HCT116 (cell line): ENCODE data around the gene CCN5. TPM values are rescaled to one million over a fixed set of nuclear protein-coding genes. Genes with fewer than 3 reads are reported as not detected.

Experiments used
- ATAC-seq: fragments of 200-7000 bp; cut with Tn5 transposase; 2 replicates; pipeline ENCODE4 v1.9.1; 2020; ENCODE audit warnings: mild to moderate bottlenecking, moderate library complexity
- BruUV-seq: library from RNA; stranded (reverse); fragments of 400-500 nt; replicated peaks from 2 replicates; lab custom pipeline; 2021; lab: Mats Ljungman, UMichigan
- CTCF ChIA-PET: fragments of 300-600 bp; sonication (Branson Sonifier 250); formaldehyde crosslinking; loops from one replicate; lab custom pipeline; 2021; ENCODE audit warnings: antibody characterized with exemption; lab: Charles Lee
- POLR2A ChIA-PET: fragments of 300-600, 350-600 bp; sonication (Branson Sonifier 250); formaldehyde crosslinking; loops from one replicate; lab custom pipeline; 2021; ENCODE audit warnings: antibody characterized with exemption; lab: Charles Lee
- RAD21 ChIA-PET, 2 experiments: fragments of 300-600 bp; sonication (Branson Sonifier 250); formaldehyde crosslinking; loops; one replicate each; lab custom pipeline; 2023; ENCODE audit warnings: low total read pairs in 2 of 2; ENCODE audit not compliant: uncharacterized antibody in 2 of 2, unreplicated experiment in 2 of 2, low non-redundant PET in 1 of 2; lab: Charles Lee
- DNase-seq: peaks from one replicate; pipeline ENCODE4 v3.0.0-alpha.2; 2010; ENCODE audit warnings: low read depth, low spot score
- H2AFZ ChIP-seq: fragments of 200-600 bp; shearing (Covaris generic), sonication (generic); 2 replicates; pipeline ENCODE4 v1.6.1; 2017; ENCODE audit warnings: low read depth, mixed run types, mixed read lengths, antibody characterized with exemption, low read length; ENCODE audit not compliant: poor library complexity, severe bottlenecking
- H3K27ac ChIP-seq: 2 replicates; pipeline ENCODE4 v1.5.1; 2012; ENCODE audit warnings: low read depth, low read length
- H3K27me3 ChIP-seq: fragments of 200-600 bp; sonication (generic); 2 replicates; pipeline ENCODE4 v1.6.1; 2016; ENCODE audit warnings: mixed run types, low read length, mixed read lengths; ENCODE audit not compliant: insufficient read depth
- H3K36me3 ChIP-seq, 2 experiments: fragments of 200-500 bp in 1 of 2; fragments of 200-600 bp in 1 of 2; sonication (Bioruptor generic) in 1 of 2; sonication (generic) in 1 of 2; 2 replicates each; pipeline versions ENCODE4 v1.5.1 to v1.6.1; 2014 to 2016; ENCODE audit warnings: low read length in 2 of 2, inconsistent platforms in 1 of 2, mixed read lengths in 1 of 2, mixed run types in 1 of 2; ENCODE audit not compliant: insufficient read depth in 2 of 2, control insufficient read depth in 1 of 2
- H3K4me1 ChIP-seq, 2 experiments: fragments of 200-600 bp in 1 of 2; sonication (generic) in 1 of 2; 2 replicates each; pipeline versions ENCODE4 v1.5.1 to v1.6.1; 2012 to 2017; ENCODE audit warnings: low read length in 2 of 2, inconsistent platforms in 1 of 2, mild to moderate bottlenecking in 1 of 2, mixed read lengths in 1 of 2, mixed run types in 1 of 2, moderate library complexity in 1 of 2; ENCODE audit not compliant: insufficient read depth in 2 of 2, control insufficient read depth in 1 of 2
- H3K4me2 ChIP-seq: fragments of 200-600 bp; sonication (generic); 2 replicates; pipeline ENCODE4 v1.6.1; 2017; ENCODE audit warnings: mixed run types, low read length, mixed read lengths
- H3K4me3 ChIP-seq, 2 experiments: fragments of 200-600 bp in 1 of 2; sonication (generic) in 1 of 2; replicated peaks in 1 of 2; 2 replicates each; pipeline ENCODE4 v1.5.1; 2011 to 2016; ENCODE audit warnings: low read length in 2 of 2, control low read depth in 1 of 2, low read depth in 1 of 2, mild to moderate bottlenecking in 1 of 2, mixed read lengths in 1 of 2, mixed run types in 1 of 2
- H3K79me2 ChIP-seq: fragments of 200-600 bp; sonication (generic); 2 replicates; pipeline ENCODE4 v1.6.1; 2017; ENCODE audit warnings: mild to moderate bottlenecking, mixed run types, low read length, moderate library complexity, mixed read lengths; ENCODE audit not compliant: insufficient read depth
- H3K9ac ChIP-seq: fragments of 200-600 bp; sonication (generic); 2 replicates; pipeline ENCODE4 v1.6.1; 2016; ENCODE audit warnings: low read length, mixed read lengths
- H3K9me2 ChIP-seq: fragments of 200-600 bp; sonication (generic), shearing (Covaris generic); 2 replicates; pipeline ENCODE4 v1.6.1; 2017; ENCODE audit warnings: mixed run types, mild to moderate bottlenecking, moderate library complexity; ENCODE audit not compliant: insufficient read depth
- H3K9me3 ChIP-seq, 2 experiments: fragments of 200-500 bp in 1 of 2; fragments of 200-600 bp in 1 of 2; sonication (Bioruptor generic) in 1 of 2; sonication (generic) in 1 of 2; 2 replicates each; pipeline ENCODE4 v1.6.1; 2014 to 2017; ENCODE audit warnings: low read length in 2 of 2, mixed read lengths in 2 of 2, inconsistent platforms in 1 of 2, low read depth in 1 of 2, mild to moderate bottlenecking in 1 of 2, mixed run types in 1 of 2, moderate library complexity in 1 of 2; ENCODE audit not compliant: control insufficient read depth in 1 of 2, insufficient read depth in 1 of 2
- H4K20me1 ChIP-seq: fragments of 200-600 bp; sonication (generic), shearing (Covaris generic); 2 replicates; pipeline ENCODE4 v1.6.1; 2017; ENCODE audit warnings: mixed run types, mild to moderate bottlenecking, moderate library complexity; ENCODE audit not compliant: insufficient read depth
- ATF3 ChIP-seq: IDR thresholded peaks from 2 replicates; pipeline ENCODE4 v1.6.1; 2012
- CBX3 ChIP-seq: IDR thresholded peaks from 2 replicates; pipeline ENCODE4 v1.6.1; 2012; ENCODE audit warnings: low read depth
- CEBPB ChIP-seq: IDR thresholded peaks from 2 replicates; pipeline ENCODE4 v1.6.1; 2012; ENCODE audit warnings: low read depth
- CTCF ChIP-seq, 3 experiments: fragments of 200-600 bp in 1 of 3; sonication (generic) in 1 of 3; IDR thresholded peaks in 2 of 3; conservative IDR thresholded peaks in 1 of 3; 2 replicates each; pipeline ENCODE4 v1.5.1; 2012 to 2017; ENCODE audit warnings: low read depth in 2 of 3, low read length in 2 of 3, antibody characterized with exemption in 1 of 3, borderline replicate concordance in 1 of 3, control low read depth in 1 of 3, mild to moderate bottlenecking in 1 of 3, mixed read lengths in 1 of 3, mixed run types in 1 of 3, moderate library complexity in 1 of 3; ENCODE audit not compliant: insufficient read depth in 1 of 3
- EGR1 ChIP-seq: IDR thresholded peaks from 2 replicates; pipeline ENCODE4 v1.6.1; 2012; ENCODE audit warnings: low read depth
- ELF1 ChIP-seq: IDR thresholded peaks from 2 replicates; pipeline ENCODE4 v1.6.1; 2012; ENCODE audit warnings: low read depth, borderline replicate concordance
- EZH2phosphoT487 ChIP-seq: fragments of 200-600 bp; IDR thresholded peaks from 2 replicates; pipeline ENCODE4 v1.6.1; 2018; ENCODE audit warnings: antibody characterized with exemption, borderline replicate concordance
- RAD21 ChIP-seq: IDR thresholded peaks from 2 replicates; pipeline ENCODE4 v1.6.1; 2012; ENCODE audit warnings: low read depth, mild to moderate bottlenecking
- SIN3A ChIP-seq: IDR thresholded peaks from 2 replicates; pipeline ENCODE4 v1.6.1; 2012; ENCODE audit warnings: low read depth
- SP1 ChIP-seq: IDR thresholded peaks from 2 replicates; pipeline ENCODE4 v1.6.1; 2012; ENCODE audit warnings: low read depth
- SRF ChIP-seq: IDR thresholded peaks from 2 replicates; pipeline ENCODE4 v1.6.1; 2012; ENCODE audit warnings: low read depth
- TCF7L2 ChIP-seq: IDR thresholded peaks from 2 replicates; pipeline ENCODE4 v1.7.0; 2011; ENCODE audit warnings: borderline replicate concordance, inconsistent platforms; ENCODE audit not compliant: insufficient read depth, insufficient read length; ENCODE audit errors: extremely low read depth
- YY1 ChIP-seq: IDR thresholded peaks from 2 replicates; pipeline ENCODE4 v1.6.1; 2011; ENCODE audit warnings: low read length, low read depth, moderate library complexity, mild to moderate bottlenecking; ENCODE audit not compliant: insufficient replicate concordance; ENCODE audit errors: extremely low read depth
- ZFX ChIP-seq: fragments of 450-650 bp; IDR thresholded peaks from 2 replicates; pipeline ENCODE4 v1.6.1; 2017
- intact Hi-C: fragments of 100-400 bp; cut with micrococcal nuclease; formaldehyde crosslinking; loops from 2 replicates; pipeline ENCODE4 v1.10.0; 2022
- total RNA-seq: library from RNA; stranded (reverse); gene quantifications from one replicate; pipeline ENCODE4 v1.2.1, GENCODE V29; 2021; ENCODE audit not compliant: unreplicated experiment

CCN5 gene
- total RNA-seq, 1 experiment from 2014 or later, result 0.20 TPM

- no peaks in the 10 kb centered on the region for H3K36me3 ChIP-seq
- intact Hi-C loops, result no loop called here
- peaks cover 16% of the 10 kb centered on the region; the same call in 1 of the 2 replicates for H3K27me3 ChIP-seq
- ChIA-PET RAD21 (no interaction called here), CTCF (interaction anchor here (1.2 kb wide), 1 partner anchor 11 kb away, joined by 7 read pairs; no protein-coding TSS in a partner anchor), POLR2A (no interaction called here)
- H3K27ac ChIP-seq, result no peak overlapping the region
- no peak for ATAC-seq
- no peak overlapping the region for H3K9ac ChIP-seq
- no peaks in the 10 kb centered on the region for H3K79me2 ChIP-seq
- BruUV-seq, result no TSS peak
- DNase-seq, result no peak
- no peaks in the 10 kb centered on the region for H3K9me2 ChIP-seq
- no peaks in the 10 kb centered on the region for H3K4me1 ChIP-seq
- H4K20me1 ChIP-seq, result no peaks in the 10 kb centered on the region
- no peak overlapping the region for H2AFZ ChIP-seq
- no peaks in the 10 kb centered on the region for H3K9me3 ChIP-seq
- H3K4me2 ChIP-seq, result no peak overlapping the region
- no peak for TF ChIP-seq CTCF (IDR thresholded peaks at IDR 0.05 in 2 of 3, conservative IDR thresholded peaks at IDR 0.05 in 1 of 3; ENCODE audit: borderline replicate concordance in 1 of 3, insufficient read depth in 1 of 3, low read depth in 2 of 3, low read length in 2 of 3)
- no peak for TF ChIP-seq SRF
- no peak for TF ChIP-seq RAD21
- TF ChIP-seq ELF1, result no peak
- no peak for TF ChIP-seq EGR1
- TF ChIP-seq YY1, result no peak
- TF ChIP-seq SIN3A, result no peak
- no peak for TF ChIP-seq ZFX
- TF ChIP-seq CEBPB, result no peak
- TF ChIP-seq TCF7L2, result no peak
- TF ChIP-seq CBX3, result no peak
- TF ChIP-seq EZH2phosphoT487, result no peak
- TF ChIP-seq ATF3, result no peak
- TF ChIP-seq SP1, result no peak
- no peak overlapping the region for H3K4me3 ChIP-seq
Observed at GRCh38 chr20:44758247-44759101, 43.3 kb downstream of the CCN5 start.
